ENCODE results near the gene CILP.

Gene CILP

GRCh38 chr15:65210770-65211481 is at the start of gene CILP:
CILP (minus strand) TSS chr15:65211473; CDS start chr15:65209755, 1,718 bp downstream.
- no peak for DNase-seq (ENCODE audit: low spot score)
- ChIA-PET CTCF (interaction anchor here (0.6 to 1.3 kb wide), 3 partner anchors 45 to 159 kb away, joined by 3 to 5 read pairs (median 3); no protein-coding TSS in a partner anchor), POLR2A (ENCODE audit: low non-redundant PET) (no interaction called here)
- no peak within 1 kb of the TSS for H3K27ac ChIP-seq
- TF ChIP-seq CTCF (conservative IDR thresholded peaks at IDR 0.05; ENCODE audit: low read depth), result no peak

- DNase-seq (ENCODE audit: low spot score), result no peak
- TF ChIP-seq CTCF (conservative IDR thresholded peaks at IDR 0.05; ENCODE audit: low read depth), result no peak
- H3K27ac ChIP-seq, result no peak overlapping the region
- ChIA-PET CTCF (interaction anchor here (2.2 kb wide), 1 partner anchor 10 kb away, joined by 6 read pairs; no protein-coding TSS in a partner anchor), POLR2A (ENCODE audit: low non-redundant PET) (no interaction called here)
Measured at GRCh38 chr15:65260968-65261367, 49.7 kb upstream of the CILP start.

- ChIA-PET POLR2A (ENCODE audit: low non-redundant PET) (no interaction called here), CTCF (interaction anchor here (1.1 kb wide), 1 partner anchor 11 kb away, joined by 4 read pairs; no protein-coding TSS in a partner anchor)
- H3K27ac ChIP-seq, result no peak overlapping the region
- TF ChIP-seq CTCF (conservative IDR thresholded peaks at IDR 0.05; ENCODE audit: low read depth), result no peak
- DNase-seq (ENCODE audit: low spot score), result no peak
Measured at GRCh38 chr15:65259367-65259797, 48.1 kb upstream of the CILP start.

- CTCF ChIA-PET, result no interaction called here
- no peak for DNase-seq (ENCODE audit: low spot score)
- no peak for TF ChIP-seq CTCF (conservative IDR thresholded peaks at IDR 0.05; ENCODE audit: low read depth)
- no peak overlapping the region for H3K27ac ChIP-seq
- POLR2A ChIA-PET (ENCODE audit: low non-redundant PET), result no interaction called here
Measured at GRCh38 chr15:65258375-65259262, 47.3 kb upstream of the CILP start.

- CTCF ChIA-PET, result interaction anchor here (0.7 kb wide), 1 partner anchor 10 kb away, joined by 3 read pairs; no protein-coding TSS in a partner anchor
- H3K27ac ChIP-seq, result no peak overlapping the region
- POLR2A ChIA-PET (ENCODE audit: low non-redundant PET), result no interaction called here
- TF ChIP-seq CTCF (conservative IDR thresholded peaks at IDR 0.05; ENCODE audit: low read depth), result no peak
- DNase-seq (ENCODE audit: low spot score), result no peak
Measured at GRCh38 chr15:65255486-65256140, 44.3 kb upstream of the CILP start.

- H3K27ac ChIP-seq, result no peak overlapping the region
- no peak for TF ChIP-seq CTCF (conservative IDR thresholded peaks at IDR 0.05; ENCODE audit: low read depth)
- ChIA-PET CTCF (no interaction called here), POLR2A (ENCODE audit: low non-redundant PET) (no interaction called here)
- DNase-seq (ENCODE audit: low spot score), result no peak
Measured at GRCh38 chr15:65254758-65255157, 43.5 kb upstream of the CILP start.

All from RWPE1 (cell line).